Measurements from ENCODE around the gene SORCS2. TPM values are rescaled to one million over a fixed set of nuclear protein-coding genes. Genes with fewer than 3 reads are reported as not detected.

Gene SORCS2
- polyA plus RNA-seq, 1 donor from 2014 or later = 1.0 TPM

DNA sequence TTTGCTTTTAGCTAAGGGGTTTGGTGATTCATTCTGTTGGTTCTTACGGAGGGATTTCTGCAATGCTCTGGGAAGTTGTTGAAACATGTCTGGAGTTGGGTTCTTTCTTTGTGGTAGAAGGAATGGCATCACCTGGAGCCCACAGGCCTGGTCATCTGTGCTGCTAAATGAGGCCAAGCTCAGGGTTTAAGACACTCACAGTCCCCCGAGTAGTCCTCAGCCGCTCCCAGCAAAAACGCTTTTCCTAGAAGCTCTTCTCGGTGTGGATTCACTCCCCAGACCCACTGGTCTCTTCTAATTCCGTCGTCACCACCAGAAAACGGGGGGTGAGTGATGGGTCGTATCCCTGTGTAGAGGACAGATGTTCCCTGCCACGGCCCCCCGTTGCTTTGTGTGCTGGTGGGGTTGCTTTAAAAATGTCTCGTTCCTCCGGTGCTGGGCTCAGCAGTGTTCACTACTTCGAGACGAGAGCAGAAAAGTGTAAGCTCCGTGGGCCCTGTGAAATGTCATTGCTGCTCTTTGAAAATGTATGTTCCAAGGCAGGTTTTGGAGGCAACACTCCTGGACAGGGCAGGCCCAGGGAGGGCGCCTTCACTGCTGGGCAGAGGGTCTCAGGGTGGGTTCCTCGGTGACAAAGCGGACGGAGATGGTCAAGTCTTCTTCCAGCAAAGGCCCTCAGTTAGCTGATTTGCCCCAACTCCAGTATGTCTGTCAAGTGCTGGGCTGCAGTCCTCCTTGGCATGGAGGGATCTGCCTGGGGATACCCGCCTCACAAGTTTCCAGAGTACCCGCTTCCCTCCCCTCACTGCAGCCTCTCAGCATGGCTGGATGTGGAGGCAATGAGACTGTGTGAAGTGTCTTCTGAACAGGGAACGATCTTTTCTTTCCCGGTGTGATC, 205.1 kb downstream of the SORCS2 start:
- no peak overlapping the region for H3K4me2 ChIP-seq (ENCODE audit: low read length)
- no peak overlapping the region for H3K4me3 ChIP-seq (ENCODE audit: low read length)

DNA sequence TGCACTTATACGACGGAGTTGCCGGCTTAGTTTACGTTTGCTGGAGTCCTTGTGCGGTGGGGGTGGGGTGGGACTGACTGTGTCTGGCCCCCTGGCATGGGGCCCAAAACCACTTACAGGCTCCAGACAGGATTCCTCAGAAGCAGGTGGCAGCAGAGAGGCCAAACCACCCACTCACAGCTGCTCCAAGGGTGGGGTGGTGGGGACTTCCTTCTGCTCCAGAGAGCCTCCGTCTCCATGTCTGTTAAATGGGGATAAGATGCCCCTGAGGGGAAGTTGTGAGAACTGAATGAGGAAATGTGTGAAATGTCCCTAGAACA, 205.7 kb downstream of the SORCS2 start:
- Histone ChIP-seq H3K27ac (ENCODE audit: low read length) (no peak overlapping the region), H3K27me3 (ENCODE audit: insufficient read depth, low read depth, low read length) (no peaks in the 10 kb centered on the region), H3K9me3 (ENCODE audit: low read length) (no peaks in the 10 kb centered on the region), H3K4me2 (ENCODE audit: low read length) (no peak overlapping the region), H2AFZ (ENCODE audit: low read depth, low read length) (no peak overlapping the region), H3K4me3 (ENCODE audit: low read length) (no peak overlapping the region), H3K9ac (ENCODE audit: low read length) (no peak overlapping the region), H3K79me2 (replicated peaks; ENCODE audit: insufficient read depth, low read length) (no peaks in the 10 kb centered on the region), H4K20me1 (ENCODE audit: insufficient read depth) (no peaks in the 10 kb centered on the region), H3F3A (ENCODE audit: insufficient read depth, low read length, poor library complexity, severe bottlenecking) (no peaks in the 10 kb centered on the region), H3K36me3 (ENCODE audit: insufficient read depth, low read length) (no peaks in the 10 kb centered on the region), H3K9me2 (ENCODE audit: insufficient read depth, low read length) (no peaks in the 10 kb centered on the region)
- no peak for TF ChIP-seq RAD21 (conservative IDR thresholded peaks at IDR 0.05)
- TF ChIP-seq, protein P1, sequence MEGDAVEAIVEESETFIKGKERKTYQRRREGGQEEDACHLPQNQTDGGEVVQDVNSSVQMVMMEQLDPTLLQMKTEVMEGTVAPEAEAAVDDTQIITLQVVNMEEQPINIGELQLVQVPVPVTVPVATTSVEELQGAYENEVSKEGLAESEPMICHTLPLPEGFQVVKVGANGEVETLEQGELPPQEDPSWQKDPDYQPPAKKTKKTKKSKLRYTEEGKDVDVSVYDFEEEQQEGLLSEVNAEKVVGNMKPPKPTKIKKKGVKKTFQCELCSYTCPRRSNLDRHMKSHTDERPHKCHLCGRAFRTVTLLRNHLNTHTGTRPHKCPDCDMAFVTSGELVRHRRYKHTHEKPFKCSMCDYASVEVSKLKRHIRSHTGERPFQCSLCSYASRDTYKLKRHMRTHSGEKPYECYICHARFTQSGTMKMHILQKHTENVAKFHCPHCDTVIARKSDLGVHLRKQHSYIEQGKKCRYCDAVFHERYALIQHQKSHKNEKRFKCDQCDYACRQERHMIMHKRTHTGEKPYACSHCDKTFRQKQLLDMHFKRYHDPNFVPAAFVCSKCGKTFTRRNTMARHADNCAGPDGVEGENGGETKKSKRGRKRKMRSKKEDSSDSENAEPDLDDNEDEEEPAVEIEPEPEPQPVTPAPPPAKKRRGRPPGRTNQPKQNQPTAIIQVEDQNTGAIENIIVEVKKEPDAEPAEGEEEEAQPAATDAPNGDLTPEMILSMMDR (IDR thresholded peaks at IDR 0.05; ENCODE audit: poor library complexity, severe bottlenecking) = no peak
- no peak for TF ChIP-seq SMC3 (conservative IDR thresholded peaks at IDR 0.05; ENCODE audit: poor library complexity)
- TF ChIP-seq EZH2 (IDR thresholded peaks at IDR 0.05; ENCODE audit: borderline replicate concordance, insufficient read depth, low read length, poor library complexity, severe bottlenecking) = no peak

More for the DNA sequence above, 205.1 kb downstream of the SORCS2 start:
- Histone ChIP-seq H3K36me3 (ENCODE audit: insufficient read depth, low read length) (no peaks in the 10 kb centered on the region), H3K27ac (ENCODE audit: low read length) (no peak overlapping the region), H3K9me2 (ENCODE audit: insufficient read depth, low read length) (no peaks in the 10 kb centered on the region), H3F3A (ENCODE audit: insufficient read depth, low read length, poor library complexity, severe bottlenecking) (no peaks in the 10 kb centered on the region), H3K9ac (ENCODE audit: low read length) (no peak overlapping the region), H3K79me2 (replicated peaks; ENCODE audit: insufficient read depth, low read length) (no peaks in the 10 kb centered on the region), H4K20me1 (ENCODE audit: insufficient read depth) (no peaks in the 10 kb centered on the region), H3K9me3 (ENCODE audit: low read length) (no peaks in the 10 kb centered on the region), H3K27me3 (ENCODE audit: insufficient read depth, low read depth, low read length) (no peaks in the 10 kb centered on the region), H2AFZ (ENCODE audit: low read depth, low read length) (no peak overlapping the region)
- TF ChIP-seq, protein P2, sequence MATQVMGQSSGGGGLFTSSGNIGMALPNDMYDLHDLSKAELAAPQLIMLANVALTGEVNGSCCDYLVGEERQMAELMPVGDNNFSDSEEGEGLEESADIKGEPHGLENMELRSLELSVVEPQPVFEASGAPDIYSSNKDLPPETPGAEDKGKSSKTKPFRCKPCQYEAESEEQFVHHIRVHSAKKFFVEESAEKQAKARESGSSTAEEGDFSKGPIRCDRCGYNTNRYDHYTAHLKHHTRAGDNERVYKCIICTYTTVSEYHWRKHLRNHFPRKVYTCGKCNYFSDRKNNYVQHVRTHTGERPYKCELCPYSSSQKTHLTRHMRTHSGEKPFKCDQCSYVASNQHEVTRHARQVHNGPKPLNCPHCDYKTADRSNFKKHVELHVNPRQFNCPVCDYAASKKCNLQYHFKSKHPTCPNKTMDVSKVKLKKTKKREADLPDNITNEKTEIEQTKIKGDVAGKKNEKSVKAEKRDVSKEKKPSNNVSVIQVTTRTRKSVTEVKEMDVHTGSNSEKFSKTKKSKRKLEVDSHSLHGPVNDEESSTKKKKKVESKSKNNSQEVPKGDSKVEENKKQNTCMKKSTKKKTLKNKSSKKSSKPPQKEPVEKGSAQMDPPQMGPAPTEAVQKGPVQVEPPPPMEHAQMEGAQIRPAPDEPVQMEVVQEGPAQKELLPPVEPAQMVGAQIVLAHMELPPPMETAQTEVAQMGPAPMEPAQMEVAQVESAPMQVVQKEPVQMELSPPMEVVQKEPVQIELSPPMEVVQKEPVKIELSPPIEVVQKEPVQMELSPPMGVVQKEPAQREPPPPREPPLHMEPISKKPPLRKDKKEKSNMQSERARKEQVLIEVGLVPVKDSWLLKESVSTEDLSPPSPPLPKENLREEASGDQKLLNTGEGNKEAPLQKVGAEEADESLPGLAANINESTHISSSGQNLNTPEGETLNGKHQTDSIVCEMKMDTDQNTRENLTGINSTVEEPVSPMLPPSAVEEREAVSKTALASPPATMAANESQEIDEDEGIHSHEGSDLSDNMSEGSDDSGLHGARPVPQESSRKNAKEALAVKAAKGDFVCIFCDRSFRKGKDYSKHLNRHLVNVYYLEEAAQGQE (IDR thresholded peaks at IDR 0.05; ENCODE audit: borderline replicate concordance) = no peak
- TF ChIP-seq POLR2AphosphoS5 (IDR thresholded peaks at IDR 0.05) (no peak), EZH2 (IDR thresholded peaks at IDR 0.05; ENCODE audit: borderline replicate concordance, insufficient read depth, low read length, poor library complexity, severe bottlenecking) (no peak), TAF1 (IDR thresholded peaks at IDR 0.05; ENCODE audit: low read depth) (no peak), SMC3 (conservative IDR thresholded peaks at IDR 0.05; ENCODE audit: poor library complexity) (no peak), RAD21 (conservative IDR thresholded peaks at IDR 0.05) (no peak), EP300 (conservative IDR thresholded peaks at IDR 0.05; ENCODE audit: poor library complexity, severe bottlenecking) (no peak), MXI1 (conservative IDR thresholded peaks at IDR 0.05; ENCODE audit: poor library complexity, severe bottlenecking) (no peak)
- TF ChIP-seq, protein P1 (IDR thresholded peaks at IDR 0.05; ENCODE audit: poor library complexity, severe bottlenecking) = no peak

All from neural cell (in vitro differentiated cells).